ENCODE data around the gene PSME4. TPM values are rescaled to one million over a fixed set of nuclear protein-coding genes. Genes with fewer than 3 reads are reported as not detected.

Gene PSME4
- total and polyA plus RNA-seq, 10 of the 15 experiments (the other 5 are each of a cell fraction or from before 2014, with no cell fraction given): 11.1 to 56.2 (median 32.1) TPM

DNA sequence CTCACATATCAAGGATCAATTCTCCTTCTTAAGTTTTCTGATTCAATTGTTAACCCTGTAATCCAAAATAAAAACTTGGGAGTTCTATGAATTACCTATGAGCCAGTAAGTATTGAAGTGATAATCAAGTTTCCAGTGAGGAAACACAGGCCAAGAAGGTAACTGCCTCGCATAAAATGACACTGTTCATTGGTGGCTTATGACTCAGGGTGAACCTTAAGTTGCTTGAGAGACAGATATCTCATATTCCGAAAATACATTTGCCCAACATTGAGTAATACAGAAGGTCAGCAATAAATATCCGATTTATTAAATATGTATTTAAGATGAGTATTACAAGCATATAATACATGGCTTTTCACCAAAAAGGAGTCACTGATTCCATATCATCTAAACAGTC lies 31.9 kb downstream of the PSME4 start:
- 98% methylated on average over 3 of the region's 3 CpGs for WGBS (ENCODE audit: insufficient coverage, insufficient replicate concordance, low lambda C conversion rate, missing lambda C conversion rate)
- no peaks in the 10 kb centered on the region for H3K9me3 ChIP-seq (replicated peaks; ENCODE audit: control insufficient read depth, insufficient read depth, low read length)
- no peak overlapping the region for H3K4me2 ChIP-seq (ENCODE audit: control insufficient read depth, insufficient read depth)
- DNase-seq (ENCODE audit: low read depth, low spot score) (no peak), ATAC-seq (no peak), FAIRE-seq (no peak)
- H3K27me3 ChIP-seq (replicated peaks in 1 of 2; ENCODE audit: control insufficient read depth in 2 of 2, insufficient read depth in 2 of 2, low read length in 1 of 2): no peaks in the 10 kb centered on the region
- intact Hi-C loops (cut with micrococcal nuclease; ENCODE audit: unreplicated experiment) (no loop called here), in situ Hi-C loops (cut with MboI) (no loop called here)
- ChIA-PET CTCF (no interaction called here), RAD21 (ENCODE audit: unreplicated experiment) (no interaction called here), SMC1A (ENCODE audit: uncharacterized antibody, unreplicated experiment) (no interaction called here), POLR2A (interaction anchor here (0.7 kb wide), 2 partner anchors 42 to 120 kb away, joined by 3 to 5 read pairs; no protein-coding TSS in a partner anchor)
- H3K36me3 ChIP-seq (ENCODE audit: control insufficient read depth in 2 of 2, insufficient read depth in 2 of 2, low read length in 1 of 2): peaks cover 0 to 7% of the 10 kb centered on the region in 2 experiments; a peak in 1 of 4 replicates
- BruUV-seq (replicated peaks): no TSS peak
- H3K9ac ChIP-seq (ENCODE audit: control insufficient read depth, insufficient read depth, low read length): no peak overlapping the region
- peaks cover 6% of the 10 kb centered on the region; the same call in 1 of the 2 replicates for H3K4me1 ChIP-seq (ENCODE audit: control insufficient read depth, insufficient read depth, low read length)
- no peak for TF ChIP-seq CHD1 (IDR thresholded peaks at IDR 0.05; ENCODE audit: low read depth, low read length)
- no peak for TF ChIP-seq TBL1XR1 (IDR thresholded peaks at IDR 0.05; ENCODE audit: low read depth, low read length)
- TF ChIP-seq IKZF1 (conservative IDR thresholded peaks at IDR 0.05): no peak
- TF ChIP-seq, protein P1, sequence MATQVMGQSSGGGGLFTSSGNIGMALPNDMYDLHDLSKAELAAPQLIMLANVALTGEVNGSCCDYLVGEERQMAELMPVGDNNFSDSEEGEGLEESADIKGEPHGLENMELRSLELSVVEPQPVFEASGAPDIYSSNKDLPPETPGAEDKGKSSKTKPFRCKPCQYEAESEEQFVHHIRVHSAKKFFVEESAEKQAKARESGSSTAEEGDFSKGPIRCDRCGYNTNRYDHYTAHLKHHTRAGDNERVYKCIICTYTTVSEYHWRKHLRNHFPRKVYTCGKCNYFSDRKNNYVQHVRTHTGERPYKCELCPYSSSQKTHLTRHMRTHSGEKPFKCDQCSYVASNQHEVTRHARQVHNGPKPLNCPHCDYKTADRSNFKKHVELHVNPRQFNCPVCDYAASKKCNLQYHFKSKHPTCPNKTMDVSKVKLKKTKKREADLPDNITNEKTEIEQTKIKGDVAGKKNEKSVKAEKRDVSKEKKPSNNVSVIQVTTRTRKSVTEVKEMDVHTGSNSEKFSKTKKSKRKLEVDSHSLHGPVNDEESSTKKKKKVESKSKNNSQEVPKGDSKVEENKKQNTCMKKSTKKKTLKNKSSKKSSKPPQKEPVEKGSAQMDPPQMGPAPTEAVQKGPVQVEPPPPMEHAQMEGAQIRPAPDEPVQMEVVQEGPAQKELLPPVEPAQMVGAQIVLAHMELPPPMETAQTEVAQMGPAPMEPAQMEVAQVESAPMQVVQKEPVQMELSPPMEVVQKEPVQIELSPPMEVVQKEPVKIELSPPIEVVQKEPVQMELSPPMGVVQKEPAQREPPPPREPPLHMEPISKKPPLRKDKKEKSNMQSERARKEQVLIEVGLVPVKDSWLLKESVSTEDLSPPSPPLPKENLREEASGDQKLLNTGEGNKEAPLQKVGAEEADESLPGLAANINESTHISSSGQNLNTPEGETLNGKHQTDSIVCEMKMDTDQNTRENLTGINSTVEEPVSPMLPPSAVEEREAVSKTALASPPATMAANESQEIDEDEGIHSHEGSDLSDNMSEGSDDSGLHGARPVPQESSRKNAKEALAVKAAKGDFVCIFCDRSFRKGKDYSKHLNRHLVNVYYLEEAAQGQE (IDR thresholded peaks at IDR 0.05; ENCODE audit: low read depth, low read length): no peak
- TF ChIP-seq ZNF622 (IDR thresholded peaks at IDR 0.05): no peak
- TF ChIP-seq, protein P2, sequence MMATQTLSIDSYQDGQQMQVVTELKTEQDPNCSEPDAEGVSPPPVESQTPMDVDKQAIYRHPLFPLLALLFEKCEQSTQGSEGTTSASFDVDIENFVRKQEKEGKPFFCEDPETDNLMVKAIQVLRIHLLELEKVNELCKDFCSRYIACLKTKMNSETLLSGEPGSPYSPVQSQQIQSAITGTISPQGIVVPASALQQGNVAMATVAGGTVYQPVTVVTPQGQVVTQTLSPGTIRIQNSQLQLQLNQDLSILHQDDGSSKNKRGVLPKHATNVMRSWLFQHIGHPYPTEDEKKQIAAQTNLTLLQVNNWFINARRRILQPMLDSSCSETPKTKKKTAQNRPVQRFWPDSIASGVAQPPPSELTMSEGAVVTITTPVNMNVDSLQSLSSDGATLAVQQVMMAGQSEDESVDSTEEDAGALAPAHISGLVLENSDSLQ (IDR thresholded peaks at IDR 0.05): no peak
- no peak for TF ChIP-seq RCOR1 (conservative IDR thresholded peaks at IDR 0.05; ENCODE audit: low read depth, low read length)
- TF ChIP-seq, protein P3, sequence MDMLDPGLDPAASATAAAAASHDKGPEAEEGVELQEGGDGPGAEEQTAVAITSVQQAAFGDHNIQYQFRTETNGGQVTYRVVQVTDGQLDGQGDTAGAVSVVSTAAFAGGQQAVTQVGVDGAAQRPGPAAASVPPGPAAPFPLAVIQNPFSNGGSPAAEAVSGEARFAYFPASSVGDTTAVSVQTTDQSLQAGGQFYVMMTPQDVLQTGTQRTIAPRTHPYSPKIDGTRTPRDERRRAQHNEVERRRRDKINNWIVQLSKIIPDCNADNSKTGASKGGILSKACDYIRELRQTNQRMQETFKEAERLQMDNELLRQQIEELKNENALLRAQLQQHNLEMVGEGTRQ (IDR thresholded peaks at IDR 0.05; ENCODE audit: borderline replicate concordance, low read depth, low read length): no peak
- TF ChIP-seq EGR1 (IDR thresholded peaks at IDR 0.05; ENCODE audit: borderline replicate concordance in 1 of 2, low read depth in 2 of 2, low read length in 2 of 2): no peak
- no peak for TF ChIP-seq TARDBP (IDR thresholded peaks at IDR 0.05; ENCODE audit: borderline replicate concordance)
- no peak for TF ChIP-seq FOS (IDR thresholded peaks at IDR 0.05; ENCODE audit: borderline replicate concordance, extremely low read depth, insufficient read length)
- no peak for TF ChIP-seq SMAD5 (IDR thresholded peaks at IDR 0.05; ENCODE audit: low read depth)
- TF ChIP-seq RAD51 (IDR thresholded peaks at IDR 0.05): no peak
- TF ChIP-seq, protein P4, sequence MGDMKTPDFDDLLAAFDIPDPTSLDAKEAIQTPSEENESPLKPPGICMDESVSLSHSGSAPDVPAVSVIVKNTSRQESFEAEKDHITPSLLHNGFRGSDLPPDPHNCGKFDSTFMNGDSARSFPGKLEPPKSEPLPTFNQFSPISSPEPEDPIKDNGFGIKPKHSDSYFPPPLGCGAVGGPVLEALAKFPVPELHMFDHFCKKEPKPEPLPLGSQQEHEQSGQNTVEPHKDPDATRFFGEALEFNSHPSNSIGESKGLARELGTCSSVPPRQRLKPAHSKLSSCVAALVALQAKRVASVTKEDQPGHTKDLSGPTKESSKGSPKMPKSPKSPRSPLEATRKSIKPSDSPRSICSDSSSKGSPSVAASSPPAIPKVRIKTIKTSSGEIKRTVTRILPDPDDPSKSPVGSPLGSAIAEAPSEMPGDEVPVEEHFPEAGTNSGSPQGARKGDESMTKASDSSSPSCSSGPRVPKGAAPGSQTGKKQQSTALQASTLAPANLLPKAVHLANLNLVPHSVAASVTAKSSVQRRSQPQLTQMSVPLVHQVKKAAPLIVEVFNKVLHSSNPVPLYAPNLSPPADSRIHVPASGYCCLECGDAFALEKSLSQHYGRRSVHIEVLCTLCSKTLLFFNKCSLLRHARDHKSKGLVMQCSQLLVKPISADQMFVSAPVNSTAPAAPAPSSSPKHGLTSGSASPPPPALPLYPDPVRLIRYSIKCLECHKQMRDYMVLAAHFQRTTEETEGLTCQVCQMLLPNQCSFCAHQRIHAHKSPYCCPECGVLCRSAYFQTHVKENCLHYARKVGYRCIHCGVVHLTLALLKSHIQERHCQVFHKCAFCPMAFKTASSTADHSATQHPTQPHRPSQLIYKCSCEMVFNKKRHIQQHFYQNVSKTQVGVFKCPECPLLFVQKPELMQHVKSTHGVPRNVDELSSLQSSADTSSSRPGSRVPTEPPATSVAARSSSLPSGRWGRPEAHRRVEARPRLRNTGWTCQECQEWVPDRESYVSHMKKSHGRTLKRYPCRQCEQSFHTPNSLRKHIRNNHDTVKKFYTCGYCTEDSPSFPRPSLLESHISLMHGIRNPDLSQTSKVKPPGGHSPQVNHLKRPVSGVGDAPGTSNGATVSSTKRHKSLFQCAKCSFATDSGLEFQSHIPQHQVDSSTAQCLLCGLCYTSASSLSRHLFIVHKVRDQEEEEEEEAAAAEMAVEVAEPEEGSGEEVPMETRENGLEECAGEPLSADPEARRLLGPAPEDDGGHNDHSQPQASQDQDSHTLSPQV (IDR thresholded peaks at IDR 0.05): no peak
- no peak overlapping the region for H3K4me3 ChIP-seq
- H4K20me1 ChIP-seq (ENCODE audit: control insufficient read depth, insufficient read depth): no peaks in the 10 kb centered on the region
- H2AFZ ChIP-seq (ENCODE audit: control insufficient read depth, low read depth, low read length): no peak overlapping the region
- H3K79me2 ChIP-seq (ENCODE audit: control insufficient read depth, insufficient read depth, low read length): no peaks in the 10 kb centered on the region; the same call in 1 of the 2 replicates
- no peak overlapping the region for H3K27ac ChIP-seq (ENCODE audit: control insufficient read depth, insufficient read depth)

Data from GM12878 (cell line).